PC-3 (cell line): ENCODE results near the gene MAG. TPM values are rescaled to one million over a fixed set of nuclear protein-coding genes. Genes with fewer than 3 reads are reported as not detected.

Source experiments
- ATAC-seq: fragments of 200-7000 bp; cut with Tn5 transposase; 2 replicates; pipeline ENCODE4 v1.9.1; 2020; ENCODE audit warnings: mild to moderate bottlenecking, moderate library complexity
- BruUV-seq: library from RNA; stranded (reverse); fragments of 400-500 nt; replicated peaks from 2 replicates; lab custom pipeline; 2021; lab: Mats Ljungman, UMichigan
- CTCF ChIA-PET: fragments of 300-600 bp; sonication (Branson Sonifier 250); formaldehyde crosslinking; loops from one replicate; lab custom pipeline; 2022; ENCODE audit warnings: antibody characterized with exemption; lab: Charles Lee
- POLR2A ChIA-PET: fragments of 300-600 bp; sonication (Branson Sonifier 250); formaldehyde crosslinking; loops from one replicate; lab custom pipeline; 2022; ENCODE audit warnings: antibody characterized with exemption; ENCODE audit not compliant: unreplicated experiment; lab: Charles Lee
- DNase-seq: peaks from one replicate; pipeline ENCODE4 v3.0.0-alpha.2; 2015
- H2AFZ ChIP-seq: fragments of 300-600 bp; sonication (generic); 2 replicates; pipeline ENCODE4 v1.6.0; 2016; ENCODE audit warnings: antibody characterized with exemption, low read length
- H3F3A ChIP-seq: fragments of 300-600 bp; sonication (generic); one replicate; pipeline ENCODE4 v1.6.0; 2017; ENCODE audit warnings: antibody characterized with exemption, low read length, control low read depth, mild to moderate bottlenecking; ENCODE audit not compliant: unreplicated experiment
- H3K27ac ChIP-seq: fragments of 300-600 bp; sonication (generic); 2 replicates; pipeline ENCODE4 v1.5.1; 2016; ENCODE audit warnings: mild to moderate bottlenecking, low read length
- H3K27me3 ChIP-seq: fragments of 300-600 bp; sonication (generic); 2 replicates; pipeline ENCODE4 v1.6.1; 2016; ENCODE audit warnings: low read length, mixed read lengths
- H3K36me3 ChIP-seq: fragments of 300-600 bp; sonication (generic); 2 replicates; pipeline ENCODE4 v1.6.1; 2016; ENCODE audit warnings: low read depth, mixed run types, low read length, mixed read lengths
- H3K4me1 ChIP-seq: fragments of 300-600 bp; sonication (generic); 2 replicates; pipeline ENCODE4 v1.5.1; 2016; ENCODE audit warnings: low read length; ENCODE audit not compliant: insufficient read depth
- H3K4me2 ChIP-seq: fragments of 300-600 bp; sonication (generic); 2 replicates; pipeline ENCODE4 v1.6.0; 2016; ENCODE audit warnings: low read length
- H3K4me3 ChIP-seq: fragments of 300-600 bp; sonication (generic); 2 replicates; pipeline ENCODE4 v1.5.1; 2016; ENCODE audit warnings: mild to moderate bottlenecking, low read length, mixed read lengths
- H3K79me2 ChIP-seq: fragments of 300-600 bp; sonication (generic); 2 replicates; pipeline ENCODE4 v1.6.1; 2017; ENCODE audit warnings: low read length, mixed read lengths
- H3K9ac ChIP-seq: fragments of 300-600 bp; sonication (generic); 2 replicates; pipeline ENCODE4 v1.6.0; 2016; ENCODE audit warnings: mild to moderate bottlenecking, low read length
- H3K9me2 ChIP-seq: fragments of 300-600 bp; sonication (generic); replicated peaks from 2 replicates; pipeline ENCODE4 v1.6.1; 2016; ENCODE audit warnings: mixed run types, low read length, mixed read lengths
- H3K9me3 ChIP-seq: fragments of 300-600 bp; sonication (generic); 2 replicates; pipeline ENCODE4 v1.6.1; 2016; ENCODE audit warnings: low read length, mixed read lengths
- H4K20me1 ChIP-seq: fragments of 300-600 bp; sonication (generic); 2 replicates; pipeline ENCODE4 v1.6.1; 2016; ENCODE audit warnings: low read length, mixed read lengths
- EZH2 ChIP-seq: fragments of 300-600 bp; sonication (generic); IDR thresholded peaks from one replicate; pipeline ENCODE4 v1.6.1; 2017; ENCODE audit warnings: antibody characterized with exemption, mild to moderate bottlenecking, low read length; ENCODE audit not compliant: unreplicated experiment
- EZH2phosphoT487 ChIP-seq: fragments of 300-600 bp; sonication (generic); IDR thresholded peaks from 2 replicates; pipeline ENCODE4 v1.6.1; 2018; ENCODE audit warnings: mild to moderate bottlenecking, antibody characterized with exemption, low read length, borderline replicate concordance
- intact Hi-C: fragments of 100-400 bp; cut with micrococcal nuclease; formaldehyde crosslinking; loops from 2 replicates; pipeline ENCODE4 v1.9.0; 2023
- total RNA-seq: library from RNA; depleted of rRNA; stranded (reverse); fragments of >200 nt; gene quantifications from 2 replicates; pipeline ENCODE4 v1.2.3, GENCODE V29; 2014
- TF ChIP-seq, protein P1 (sequence below): fragments of 300-600 bp; sonication (generic); conservative IDR thresholded peaks from 2 replicates; pipeline ENCODE4 v1.5.1; 2017; ENCODE audit warnings: antibody characterized with exemption, low read depth, mild to moderate bottlenecking, low read length

The MAG gene
- total RNA-seq, 1 experiment from 2014 or later = not detected

GRCh38 chr19:35341006-35341405 lies 49.0 kb downstream of the MAG start:
- Histone ChIP-seq H3K9me2 (no peaks in the 10 kb centered on the region), H3K36me3 (no peaks in the 10 kb centered on the region), H3K4me3 (no peak overlapping the region), H3K27me3 (peaks cover 7% of the 10 kb centered on the region; the same call in 1 of the 2 replicates), H3K4me1 (no peaks in the 10 kb centered on the region), H3F3A (no peaks in the 10 kb centered on the region), H3K4me2 (no peak overlapping the region), H3K79me2 (no peaks in the 10 kb centered on the region), H2AFZ (no peak overlapping the region), H3K9ac (no peak overlapping the region), H3K9me3 (no peaks in the 10 kb centered on the region), H3K27ac (no peak overlapping the region), H4K20me1 (no peaks in the 10 kb centered on the region)
- ChIA-PET CTCF (no interaction called here), POLR2A (no interaction called here)
- ATAC-seq (no peak), DNase-seq (no peak)
- BruUV-seq = no TSS peak
- intact Hi-C loops = no loop called here
- no peak for TF ChIP-seq EZH2phosphoT487
- TF ChIP-seq, protein P1, sequence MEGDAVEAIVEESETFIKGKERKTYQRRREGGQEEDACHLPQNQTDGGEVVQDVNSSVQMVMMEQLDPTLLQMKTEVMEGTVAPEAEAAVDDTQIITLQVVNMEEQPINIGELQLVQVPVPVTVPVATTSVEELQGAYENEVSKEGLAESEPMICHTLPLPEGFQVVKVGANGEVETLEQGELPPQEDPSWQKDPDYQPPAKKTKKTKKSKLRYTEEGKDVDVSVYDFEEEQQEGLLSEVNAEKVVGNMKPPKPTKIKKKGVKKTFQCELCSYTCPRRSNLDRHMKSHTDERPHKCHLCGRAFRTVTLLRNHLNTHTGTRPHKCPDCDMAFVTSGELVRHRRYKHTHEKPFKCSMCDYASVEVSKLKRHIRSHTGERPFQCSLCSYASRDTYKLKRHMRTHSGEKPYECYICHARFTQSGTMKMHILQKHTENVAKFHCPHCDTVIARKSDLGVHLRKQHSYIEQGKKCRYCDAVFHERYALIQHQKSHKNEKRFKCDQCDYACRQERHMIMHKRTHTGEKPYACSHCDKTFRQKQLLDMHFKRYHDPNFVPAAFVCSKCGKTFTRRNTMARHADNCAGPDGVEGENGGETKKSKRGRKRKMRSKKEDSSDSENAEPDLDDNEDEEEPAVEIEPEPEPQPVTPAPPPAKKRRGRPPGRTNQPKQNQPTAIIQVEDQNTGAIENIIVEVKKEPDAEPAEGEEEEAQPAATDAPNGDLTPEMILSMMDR = no peak
- no peak for TF ChIP-seq EZH2

DNA sequence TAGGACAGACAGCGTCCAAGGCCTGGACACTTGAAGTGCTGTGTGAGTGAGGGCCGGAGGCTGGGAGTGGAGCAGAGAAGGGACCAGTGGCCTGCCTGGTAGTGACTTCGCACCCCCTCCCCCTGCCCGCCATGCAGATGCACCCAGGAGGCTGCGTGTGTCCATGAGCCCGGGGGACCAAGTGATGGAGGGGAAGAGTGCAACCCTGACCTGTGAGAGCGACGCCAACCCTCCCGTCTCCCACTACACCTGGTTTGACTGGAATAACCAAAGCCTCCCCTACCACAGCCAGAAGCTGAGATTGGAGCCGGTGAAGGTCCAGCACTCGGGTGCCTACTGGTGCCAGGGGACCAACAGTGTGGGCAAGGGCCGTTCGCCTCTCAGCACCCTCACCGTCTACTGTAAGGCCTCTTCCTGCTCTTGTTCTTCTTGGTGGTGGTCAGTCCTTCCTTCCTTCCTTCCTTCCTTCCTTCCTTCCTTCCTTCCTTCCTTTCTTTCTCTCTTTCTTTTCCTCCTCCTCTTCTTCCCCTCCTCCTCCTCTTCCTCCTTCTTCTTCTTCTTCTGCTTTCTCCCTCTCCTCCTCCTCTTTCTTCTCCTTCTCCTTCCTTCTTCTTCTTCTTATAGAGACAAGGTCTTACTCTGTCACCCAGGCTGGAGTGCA lies 49.7 kb downstream of the MAG start:
- no peaks in the 10 kb centered on the region for H3K79me2 ChIP-seq
- no peak overlapping the region for H3K4me3 ChIP-seq
- H2AFZ ChIP-seq = no peak overlapping the region
- CTCF ChIA-PET = no interaction called here
- H3K36me3 ChIP-seq = no peaks in the 10 kb centered on the region
- no peak overlapping the region for H3K9ac ChIP-seq
- H3K4me2 ChIP-seq = no peak overlapping the region
- H3K27ac ChIP-seq = no peak overlapping the region
- BruUV-seq = no TSS peak
- no peaks in the 10 kb centered on the region for H3K9me3 ChIP-seq
- ATAC-seq (no peak), DNase-seq (no peak)
- no peaks in the 10 kb centered on the region for H3K4me1 ChIP-seq
- H4K20me1 ChIP-seq = no peaks in the 10 kb centered on the region
- no peak for TF ChIP-seq EZH2phosphoT487
- TF ChIP-seq EZH2 = no peak
- TF ChIP-seq, protein P1 = no peak
- POLR2A ChIA-PET = no interaction called here
- no peaks in the 10 kb centered on the region for H3F3A ChIP-seq
- no peaks in the 10 kb centered on the region for H3K9me2 ChIP-seq
- intact Hi-C loops = no loop called here
- H3K27me3 ChIP-seq = peaks cover 12% of the 10 kb centered on the region; the same call in 1 of the 2 replicates

- H4K20me1 ChIP-seq = no peaks in the 10 kb centered on the region
- no peaks in the 10 kb centered on the region for H3K9me3 ChIP-seq
- peaks cover 18% of the 10 kb centered on the region; the same call in 1 of the 2 replicates for H3K27me3 ChIP-seq
- CTCF ChIA-PET = no interaction called here
- H3F3A ChIP-seq = no peaks in the 10 kb centered on the region
- no peak overlapping the region for H3K4me3 ChIP-seq
- no peaks in the 10 kb centered on the region for H3K9me2 ChIP-seq
- ATAC-seq (no peak), DNase-seq (no peak)
- no peak overlapping the region for H3K9ac ChIP-seq
- no TSS peak for BruUV-seq
- H2AFZ ChIP-seq = no peak overlapping the region
- POLR2A ChIA-PET = no interaction called here
- no peaks in the 10 kb centered on the region for H3K4me1 ChIP-seq
- no peaks in the 10 kb centered on the region for H3K79me2 ChIP-seq
- no peaks in the 10 kb centered on the region for H3K36me3 ChIP-seq
- TF ChIP-seq EZH2 (no peak), EZH2phosphoT487 (no peak)
- TF ChIP-seq, protein P1 = no peak
- intact Hi-C loops = no loop called here
- no peak overlapping the region for H3K4me2 ChIP-seq
- no peak overlapping the region for H3K27ac ChIP-seq
Observed at GRCh38 chr19:35342430-35342829, 50.5 kb downstream of the MAG start.
